Measurements from ENCODE around the gene ATXN2.
"Not testable (repeated sequence)": the region's sequence is repeated elsewhere in the genome, so short reads cannot be mapped to it uniquely, and the experiment has no call there.

Gene ATXN2

GRCh38 chr12:111599453-111600204 lies 514 bp upstream of the ATXN2 start:
- peak; percentile 89 for DNase-seq (ENCODE audit: low spot score)

DNA sequence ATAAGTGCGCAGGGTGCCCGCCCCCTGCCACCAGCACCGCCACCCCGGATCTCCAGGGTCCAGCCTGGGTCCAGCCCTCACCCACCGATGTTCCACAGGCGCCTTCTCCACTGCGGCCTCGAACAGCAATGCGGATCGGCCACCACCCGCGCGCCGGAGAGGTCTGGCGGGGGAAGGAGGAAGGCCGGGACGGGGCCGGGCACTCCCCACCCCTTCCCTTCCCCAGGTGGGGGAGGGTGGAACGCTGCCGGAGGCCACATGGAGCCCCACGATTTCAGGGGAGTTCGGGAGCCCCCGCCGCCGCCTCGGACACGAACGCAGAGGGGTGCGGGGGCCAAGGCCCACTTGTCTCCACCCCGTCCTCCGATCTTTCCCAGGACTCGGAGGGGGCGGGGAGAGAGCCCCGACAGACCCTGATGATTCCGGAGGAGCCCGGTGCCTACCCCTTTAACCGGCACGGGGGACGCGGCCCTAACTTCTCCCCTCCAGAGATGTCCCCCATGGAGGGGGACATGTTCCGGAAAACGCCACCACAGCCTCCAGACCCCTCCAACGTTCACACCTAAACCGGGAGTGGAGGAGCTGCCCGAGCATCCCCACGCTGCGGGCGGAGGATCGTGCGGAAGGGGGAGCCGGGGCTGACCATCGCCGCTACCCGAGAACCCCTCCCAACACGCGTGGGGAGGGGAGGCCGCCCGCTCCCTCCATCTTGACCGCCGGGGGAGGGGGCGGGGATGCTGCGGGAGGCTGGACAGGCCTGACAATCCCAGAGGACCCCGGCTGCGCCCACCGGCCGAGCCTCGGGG lies 1.1 kb downstream of the ATXN2 start:
- peak; percentile 49 for DNase-seq (ENCODE audit: low spot score)

- peak; percentile 36 for DNase-seq (ENCODE audit: low spot score)
Measured at GRCh38 chr12:111596985-111597830, 1.9 kb downstream of the ATXN2 start.

- not testable (repeated sequence) for DNase-seq (ENCODE audit: low spot score)
Measured at GRCh38 chr12:111595341-111595835, 3.7 kb downstream of the ATXN2 start.

DNA sequence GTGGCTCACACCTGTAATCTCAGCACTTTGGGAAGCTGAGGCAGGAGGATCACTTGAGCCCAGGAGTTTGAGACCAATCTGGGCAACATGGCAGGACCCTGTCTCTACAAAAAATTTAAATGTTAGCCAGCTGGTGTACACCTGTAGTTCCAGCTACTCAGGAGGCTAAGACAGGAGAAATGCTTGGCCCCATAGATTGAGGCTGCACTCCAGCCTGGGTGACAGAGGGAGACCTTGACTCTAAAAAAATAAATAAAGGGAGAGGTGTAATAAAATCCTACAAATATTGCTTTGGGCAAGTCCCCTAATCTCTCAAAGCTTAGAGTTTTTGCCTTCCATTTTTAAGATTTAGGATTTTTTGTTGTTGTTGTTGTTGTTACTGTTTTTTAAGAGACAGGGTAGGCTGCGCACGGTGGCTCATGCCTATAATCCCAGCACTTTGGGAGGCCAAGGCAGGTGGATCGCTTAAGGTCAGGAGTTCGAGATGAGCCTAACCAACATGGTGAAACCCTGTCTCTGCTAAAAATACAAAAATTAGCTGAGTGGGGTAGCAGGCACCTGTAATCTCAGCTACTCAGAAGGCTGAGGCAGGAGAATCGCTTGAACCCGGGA lies 7.6 kb downstream of the ATXN2 start:
- DNase-seq (ENCODE audit: low spot score) = not testable (repeated sequence)

GRCh38 chr12:111590552-111590951 lies 8.6 kb downstream of the ATXN2 start:
- DNase-seq (ENCODE audit: low spot score) = no peak

DNA sequence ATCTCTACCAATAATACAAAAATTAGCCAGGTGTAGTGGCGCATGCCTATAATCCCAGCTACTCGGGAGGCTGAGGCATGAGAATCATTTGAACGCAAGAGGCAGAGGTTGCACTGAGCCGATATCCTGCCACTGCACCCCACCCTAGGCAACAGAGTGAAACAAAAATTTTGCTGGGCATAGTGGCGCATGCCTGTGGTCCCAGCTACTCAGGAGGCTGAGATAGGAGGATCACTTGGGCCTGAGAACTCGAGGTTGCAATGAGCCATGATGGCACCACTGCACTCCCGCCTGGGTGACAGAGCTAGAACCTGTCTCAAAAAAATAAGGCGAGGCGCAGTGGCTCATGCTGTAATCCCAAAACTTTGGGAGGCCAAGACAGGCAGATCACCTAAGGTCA lies 9.5 kb downstream of the ATXN2 start:
- DNase-seq (ENCODE audit: low spot score) = no peak

GRCh38 chr12:111588010-111588409 lies 11.1 kb downstream of the ATXN2 start:
- DNase-seq (ENCODE audit: low spot score) = no peak

- no peak for DNase-seq (ENCODE audit: low spot score)
Measured at GRCh38 chr12:111586986-111587385, 12.1 kb downstream of the ATXN2 start.

DNA sequence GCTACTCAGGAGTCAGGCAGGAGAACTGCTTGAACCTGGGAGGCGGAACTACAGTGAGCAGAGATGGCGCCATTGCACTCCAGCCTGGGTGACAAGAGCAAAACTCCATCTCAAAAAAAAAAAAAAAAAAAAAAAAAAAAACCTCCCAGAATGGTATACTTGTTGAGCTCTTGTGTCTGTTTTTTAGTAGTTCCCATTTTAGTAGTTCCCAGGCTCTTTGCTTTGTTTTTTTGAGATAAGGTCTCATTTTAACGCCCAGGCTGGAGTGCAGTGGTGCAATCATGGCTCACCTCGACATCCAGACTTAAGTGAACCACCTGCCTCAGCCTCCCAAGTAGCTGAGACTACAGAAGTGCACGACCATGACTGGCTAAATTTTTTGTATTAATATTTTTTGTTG lies 13.4 kb downstream of the ATXN2 start:
- DNase-seq (ENCODE audit: low spot score) = no peak

DNA sequence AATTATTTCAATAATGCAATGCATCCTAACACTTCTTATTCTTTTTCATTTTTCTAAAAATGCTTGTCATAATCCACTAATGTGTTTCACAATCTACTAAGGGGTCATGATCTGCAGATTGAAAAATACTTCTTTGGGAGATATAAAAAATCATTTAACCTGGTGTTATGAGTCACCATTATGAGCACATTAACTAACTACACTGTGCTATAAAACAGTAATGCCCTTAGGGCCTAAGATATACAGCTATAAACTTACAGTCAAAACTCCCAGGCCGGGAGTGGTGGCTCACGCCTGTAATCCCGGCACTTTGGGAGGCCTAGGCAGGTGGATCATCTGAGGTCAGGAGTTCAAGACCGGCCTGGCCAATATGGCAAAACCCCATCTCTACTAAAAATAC lies 14.2 kb downstream of the ATXN2 start:
- DNase-seq (ENCODE audit: low spot score) = no peak

DNA sequence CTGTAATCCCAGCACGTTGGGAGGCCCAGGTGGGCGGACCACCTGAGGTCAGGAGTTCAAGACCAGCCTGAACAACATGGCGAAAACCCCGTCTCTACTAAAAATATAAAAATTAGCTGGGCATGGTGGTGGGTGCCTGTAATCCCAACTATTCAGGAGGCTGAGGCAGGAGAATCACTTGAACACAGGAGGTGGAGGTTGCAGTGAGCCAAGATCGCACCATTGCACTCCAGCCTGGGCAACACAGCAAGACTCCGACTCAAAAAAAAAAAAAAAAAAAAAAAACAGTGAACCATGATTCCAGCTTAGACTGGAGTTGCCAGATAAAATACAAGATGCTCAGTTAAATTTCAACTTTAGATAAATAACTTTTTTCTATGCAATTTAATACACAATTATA lies 15.6 kb downstream of the ATXN2 start:
- not testable (repeated sequence) for DNase-seq (ENCODE audit: low spot score)

DNA sequence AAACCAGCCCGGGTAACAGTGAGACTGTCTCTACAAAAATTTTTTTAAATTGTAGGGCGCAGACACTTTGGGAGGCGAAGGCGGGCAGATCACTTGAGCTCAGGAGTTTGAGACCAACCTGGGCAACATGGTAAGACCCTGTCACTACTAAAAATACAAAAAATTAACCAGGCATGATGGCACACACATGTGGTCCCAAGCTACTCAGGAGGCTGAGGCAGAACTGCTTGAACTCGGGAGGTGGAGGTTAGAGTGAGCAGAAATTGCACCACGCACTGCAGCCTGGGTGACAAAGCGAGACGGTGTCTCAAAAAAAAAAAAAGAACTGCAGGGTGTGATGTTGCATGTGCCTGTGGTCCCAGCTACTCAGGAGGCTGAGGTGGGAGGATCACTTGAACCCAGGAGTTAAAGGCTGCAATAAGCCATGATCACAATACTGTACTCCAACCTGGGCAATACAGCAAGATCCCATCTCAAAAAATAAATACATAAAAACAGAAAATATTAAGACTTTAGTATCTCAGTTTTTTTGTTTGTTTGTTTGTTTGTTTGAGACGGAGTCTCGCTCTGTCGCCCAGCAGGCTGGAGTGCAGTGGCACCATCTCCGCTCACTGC lies 16.9 kb downstream of the ATXN2 start:
- no peak for DNase-seq (ENCODE audit: low spot score)

DNA sequence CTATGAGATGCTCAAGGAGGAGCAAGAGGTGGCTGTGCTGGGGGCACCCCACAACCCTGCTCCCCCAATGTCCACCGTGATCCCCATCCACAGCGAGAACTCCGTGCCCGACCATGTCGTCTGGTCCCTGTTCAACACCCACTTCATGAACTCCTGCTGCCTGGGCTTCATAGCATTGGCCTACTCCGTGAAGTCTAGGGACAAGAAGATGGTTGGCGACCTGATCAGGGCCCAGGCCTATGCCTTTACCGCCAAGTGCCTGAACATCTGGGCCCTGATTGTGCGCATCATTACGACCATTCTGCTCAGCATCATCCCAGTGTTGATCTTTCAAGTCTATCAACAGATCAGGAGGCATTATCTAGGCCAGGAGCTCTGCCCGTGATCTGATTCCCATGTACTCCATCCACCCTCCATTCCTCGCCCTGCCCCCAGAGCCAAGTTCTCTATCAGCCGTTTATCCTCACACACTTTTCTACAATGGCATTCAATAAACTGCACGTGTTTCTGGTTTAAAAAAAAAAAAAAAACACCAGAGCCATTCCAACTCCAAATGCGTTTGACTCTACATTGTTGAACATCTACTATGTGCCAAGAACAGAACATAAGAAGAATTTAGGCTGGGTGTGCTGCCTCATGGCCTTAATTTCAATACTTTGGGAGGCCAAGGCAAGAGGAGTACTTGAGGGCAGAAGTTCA lies 17.5 kb downstream of the ATXN2 start:
- DNase-seq (ENCODE audit: low spot score) = no peak

- no peak for DNase-seq (ENCODE audit: low spot score)
Measured at GRCh38 chr12:111580737-111581136, 18.4 kb downstream of the ATXN2 start.

- no peak for DNase-seq (ENCODE audit: low spot score)
Measured at GRCh38 chr12:111580119-111580425, 19.0 kb downstream of the ATXN2 start.

GRCh38 chr12:111578971-111579340 lies 20.2 kb downstream of the ATXN2 start:
- DNase-seq (ENCODE audit: low spot score) = no peak

- DNase-seq (ENCODE audit: low spot score) = no peak
Measured at GRCh38 chr12:111578276-111578970, 20.7 kb downstream of the ATXN2 start.

DNA sequence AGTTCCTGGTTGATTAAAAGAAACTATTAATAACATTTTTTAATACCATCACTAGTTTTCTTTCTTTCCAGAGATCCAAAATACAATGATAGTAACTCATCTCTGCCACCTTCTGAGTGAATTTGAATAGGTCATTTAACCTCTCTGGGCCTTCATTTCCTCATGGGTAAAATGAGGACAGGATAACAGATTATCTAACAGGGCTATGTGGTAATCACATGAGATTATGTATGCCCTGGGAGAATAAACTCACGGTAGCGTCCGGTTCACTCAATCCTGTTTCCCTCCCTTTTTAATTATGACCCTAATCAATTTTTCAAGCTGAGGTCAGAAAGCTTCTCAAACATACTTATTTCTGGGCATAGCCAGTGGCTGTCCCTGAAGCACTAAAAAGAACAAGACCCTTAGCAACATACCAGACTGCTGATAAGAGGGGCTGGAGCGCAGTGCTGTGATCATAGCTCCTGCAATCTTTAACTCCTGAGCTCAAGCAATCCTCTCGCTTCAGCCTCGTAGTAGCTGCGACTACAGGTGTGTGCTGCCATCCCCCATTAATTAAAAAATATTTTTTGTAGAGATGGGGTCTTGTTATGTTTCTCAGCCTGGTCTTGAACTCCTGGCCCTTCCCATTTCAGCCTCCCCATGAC lies 24.2 kb downstream of the ATXN2 start:
- DNase-seq (ENCODE audit: low spot score) = no peak

DNA sequence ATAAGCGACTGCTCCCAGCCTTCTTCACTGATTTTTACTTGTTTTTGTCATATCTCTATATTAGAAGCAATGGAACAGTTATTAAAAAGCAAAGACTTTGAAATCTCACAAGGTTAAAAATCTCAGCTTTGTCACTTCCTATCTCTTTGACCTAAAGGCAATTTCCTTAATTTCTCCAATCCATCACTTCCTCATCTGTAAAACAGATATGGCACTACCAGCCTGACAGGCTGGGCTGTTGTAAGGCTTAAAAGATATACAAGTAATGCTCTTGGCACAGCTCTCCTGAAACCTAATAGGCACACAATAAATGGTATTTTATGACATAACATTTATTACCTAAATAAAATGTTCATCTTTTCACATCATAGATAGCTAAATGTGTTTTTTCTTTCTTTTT lies 25.6 kb downstream of the ATXN2 start:
- no peak for DNase-seq (ENCODE audit: low spot score)
